ENCODE results near the gene MRPS35. TPM values are rescaled to one million over a fixed set of nuclear protein-coding genes. Genes with fewer than 3 reads are reported as not detected.
A peak's percentile ranks its signal among the peaks of the same experiment; 100 is the strongest.

The MRPS35 gene
- total RNA-seq, 8 experiments from 2014 or later: 42.2 to 67.7 (median 54.7) TPM

- Histone ChIP-seq H3K4me1 (replicated peaks in 1 of 2) (peaks cover 13 to 21% of the 10 kb centered on the region in 2 donors), H3K27ac (no peak overlapping the region), H3K4me3 (peak overlapping the region in 4 of 5 donors; percentile 49 to 99 (median 62))
- in situ Hi-C loops (cut with MboI; ENCODE audit: low pct_unique_long_range_greater_than_20kb in 2 of 9, low sequenced_read_pairs in 9 of 9, unreplicated experiment in 9 of 9): no loop called here
- no peak for ATAC-seq (replicated peaks in 6 of 8)
- WGBS, 10 experiments: 43 to 100% (median 90%) methylated on average over 1 of the region's 1 CpG; no CpG with 5 or more reads in 6 of the 10 experiments
These were observed 71.8 kb downstream of the MRPS35 start for GRCh38 chr12:27782481-27782880.

- Histone ChIP-seq H3K4me3 (no peak overlapping the region), H3K4me1 (replicated peaks in 1 of 2) (peaks cover 7 to 18% of the 10 kb centered on the region in 2 donors), H3K27ac (no peak overlapping the region)
- 34 to 100% (median 93%) methylated on average over 1 to 3 of the region's 3 CpGs for WGBS, 10 experiments
- in situ Hi-C loops (cut with MboI; ENCODE audit: low pct_unique_long_range_greater_than_20kb in 2 of 9, low sequenced_read_pairs in 9 of 9, unreplicated experiment in 9 of 9): no loop called here
- no peak for ATAC-seq (replicated peaks in 6 of 8)
These were observed 75.4 kb downstream of the MRPS35 start for GRCh38 chr12:27785882-27786570.

- in situ Hi-C loops (cut with MboI; ENCODE audit: low pct_unique_long_range_greater_than_20kb in 2 of 9, low sequenced_read_pairs in 9 of 9, unreplicated experiment in 9 of 9): no loop called here
- ATAC-seq (replicated peaks in 6 of 8): peak in 1 of 8 experiments; percentile 31
- Histone ChIP-seq H3K4me1 (replicated peaks in 1 of 2) (peaks cover 0 to 6% of the 10 kb centered on the region in 2 donors), H3K27ac (no peak overlapping the region), H3K4me3 (no peak overlapping the region)
- 17 to 93% (median 74%) methylated on average over 1 to 2 of the region's 2 CpGs; no CpG with 5 or more reads in 4 of the 10 experiments for WGBS, 10 experiments
These were observed 76.9 kb downstream of the MRPS35 start for GRCh38 chr12:27787559-27787958.

GRCh38 chr12:27790179-27790578 is 79.5 kb downstream of the MRPS35 start:
- Histone ChIP-seq H3K4me1 (replicated peaks in 1 of 2) (no peaks in the 10 kb centered on the region), H3K27ac (no peak overlapping the region), H3K4me3 (no peak overlapping the region)
- 100% methylated on average over 1 to 2 of the region's 2 CpGs; no CpG with 5 or more reads in 4 of the 10 experiments for WGBS, 10 experiments
- in situ Hi-C loops (cut with MboI; ENCODE audit: low pct_unique_long_range_greater_than_20kb in 2 of 9, low sequenced_read_pairs in 9 of 9, unreplicated experiment in 9 of 9): no loop called here
- ATAC-seq (replicated peaks in 6 of 8): no peak

- no peak overlapping the region for H3K27ac ChIP-seq
- peak in 1 of 8 experiments; percentile 70 for ATAC-seq (replicated peaks in 6 of 8)
These were observed 84.4 kb downstream of the MRPS35 start for GRCh38 chr12:27794818-27795584.

GRCh38 chr12:27796128-27796527 is 85.5 kb downstream of the MRPS35 start:
- 67 to 100% (median 95%) methylated on average over 1 to 7 of the region's 7 CpGs; no CpG with 5 or more reads in 1 of the 10 experiments for WGBS, 10 experiments
- Histone ChIP-seq H3K4me1 (replicated peaks in 1 of 2) (no peaks in the 10 kb centered on the region), H3K27ac (no peak overlapping the region), H3K4me3 (no peak overlapping the region)
- no peak for ATAC-seq (replicated peaks in 6 of 8)
- in situ Hi-C loops (cut with MboI; ENCODE audit: low pct_unique_long_range_greater_than_20kb in 2 of 9, low sequenced_read_pairs in 9 of 9, unreplicated experiment in 9 of 9): no loop called here

More at GRCh38 chr12:27794818-27795584, 84.4 kb downstream of the MRPS35 start:
- in situ Hi-C loops (cut with MboI; ENCODE audit: low pct_unique_long_range_greater_than_20kb in 2 of 9, low sequenced_read_pairs in 9 of 9, unreplicated experiment in 9 of 9): no loop called here
- Histone ChIP-seq H3K4me3 (no peak overlapping the region), H3K4me1 (replicated peaks in 1 of 2) (no peaks in the 10 kb centered on the region)
- 65 to 97% (median 90%) methylated on average over 2 to 6 of the region's 6 CpGs for WGBS, 10 experiments

GRCh38 chr12:27797301-27798025 is 86.8 kb downstream of the MRPS35 start:
- WGBS, 10 experiments: 87 to 100% (median 95%) methylated on average over 1 to 20 of the region's 24 CpGs; no CpG with 5 or more reads in 3 of the 10 experiments
- H3K4me3 ChIP-seq: no peak overlapping the region
- in situ Hi-C loops (cut with MboI; ENCODE audit: low pct_unique_long_range_greater_than_20kb in 2 of 9, low sequenced_read_pairs in 9 of 9, unreplicated experiment in 9 of 9): no loop called here

GRCh38 chr12:27800819-27801218 is 90.2 kb downstream of the MRPS35 start:
- in situ Hi-C loops (cut with MboI; ENCODE audit: low pct_unique_long_range_greater_than_20kb in 2 of 9, low sequenced_read_pairs in 9 of 9, unreplicated experiment in 9 of 9): no loop called here
- H3K4me1 ChIP-seq (replicated peaks in 1 of 2): no peaks in the 10 kb centered on the region
- ATAC-seq (replicated peaks in 6 of 8): no peak
- WGBS, 10 experiments: 45 to 100% (median 95%) methylated on average over 1 to 3 of the region's 3 CpGs; no CpG with 5 or more reads in 1 of the 10 experiments
- no peak overlapping the region for H3K4me3 ChIP-seq
- H3K27ac ChIP-seq: no peak overlapping the region

More at GRCh38 chr12:27797301-27798025, 86.8 kb downstream of the MRPS35 start:
- Histone ChIP-seq H3K4me1 (replicated peaks in 1 of 2) (no peaks in the 10 kb centered on the region), H3K27ac (no peak overlapping the region)
- no peak for ATAC-seq (replicated peaks in 6 of 8)

- Histone ChIP-seq H3K27ac (no peak overlapping the region), H3K4me1 (replicated peaks in 1 of 2) (no peaks in the 10 kb centered on the region), H3K4me3 (no peak overlapping the region)
- no peak for ATAC-seq (replicated peaks in 6 of 8)
- in situ Hi-C loops (cut with MboI; ENCODE audit: low pct_unique_long_range_greater_than_20kb in 2 of 9, low sequenced_read_pairs in 9 of 9, unreplicated experiment in 9 of 9): no loop called here
- 87 to 98% (median 94%) methylated on average over 2 to 5 of the region's 5 CpGs; no CpG with 5 or more reads in 2 of the 10 experiments for WGBS, 10 experiments
These were observed 91.0 kb downstream of the MRPS35 start for GRCh38 chr12:27801630-27802029.

- no peak overlapping the region for H3K4me3 ChIP-seq
- in situ Hi-C loops (cut with MboI; ENCODE audit: low pct_unique_long_range_greater_than_20kb in 2 of 9, low sequenced_read_pairs in 9 of 9, unreplicated experiment in 9 of 9): no loop called here
- no peak overlapping the region for H3K27ac ChIP-seq
- H3K4me1 ChIP-seq (replicated peaks in 1 of 2): no peaks in the 10 kb centered on the region
- WGBS, 10 experiments: 44 to 100% (median 81%) methylated on average over 1 to 4 of the region's 4 CpGs
- no peak for ATAC-seq (replicated peaks in 6 of 8)
These were observed 91.9 kb downstream of the MRPS35 start for GRCh38 chr12:27802511-27802910.

GRCh38 chr12:27802936-27803335 is 92.3 kb downstream of the MRPS35 start:
- ATAC-seq (replicated peaks in 6 of 8): no peak
- H3K4me3 ChIP-seq: no peak overlapping the region
- in situ Hi-C loops (cut with MboI; ENCODE audit: low pct_unique_long_range_greater_than_20kb in 2 of 9, low sequenced_read_pairs in 9 of 9, unreplicated experiment in 9 of 9): no loop called here
- WGBS, 10 experiments: 71 to 100% (median 100%) methylated on average over 1 to 2 of the region's 2 CpGs; no CpG with 5 or more reads in 1 of the 10 experiments
- H3K27ac ChIP-seq: no peak overlapping the region
- no peaks in the 10 kb centered on the region for H3K4me1 ChIP-seq (replicated peaks in 1 of 2)

- peaks cover 0 to 2% of the 10 kb centered on the region in 2 donors for H3K4me1 ChIP-seq (replicated peaks in 1 of 2)
- H3K4me3 ChIP-seq: no peak overlapping the region
- no peak overlapping the region for H3K27ac ChIP-seq
- in situ Hi-C loops (cut with MboI; ENCODE audit: low pct_unique_long_range_greater_than_20kb in 2 of 9, low sequenced_read_pairs in 9 of 9, unreplicated experiment in 9 of 9): no loop called here
- no peak for ATAC-seq (replicated peaks in 6 of 8)
- WGBS, 10 experiments: 0 to 100% (median 63%) methylated on average over 1 of the region's 1 CpG; no CpG with 5 or more reads in 5 of the 10 experiments
These were observed 94.6 kb downstream of the MRPS35 start for GRCh38 chr12:27805238-27805637.
